HepG2 (cell line): ENCODE results near the gene CCDC148. TPM values are rescaled to one million over a fixed set of nuclear protein-coding genes. Genes with fewer than 3 reads are reported as not detected.

ENCODE experiments used
- ATAC-seq: fragments of 200-7000 bp; cut with Tn5 transposase; 3 replicates; pipeline ENCODE4 v1.9.1; 2020; ENCODE audit warnings: mild to moderate bottlenecking, moderate library complexity
- BruUV-seq: library from RNA; stranded (reverse); fragments of 400-500 nt; replicated peaks from 2 replicates; lab custom pipeline; 2021; lab: Mats Ljungman, UMichigan
- CTCF ChIA-PET: fragments of 300-600 bp; formaldehyde crosslinking; extraction: SDS; loops from one replicate; lab custom pipeline; 2021; ENCODE audit warnings: low total read pairs, inconsistent platforms, low intra/inter-chr PET ratio; lab: Yijun Ruan, JAX
- POLR2A ChIA-PET: fragments of 350-600 bp; sonication (Branson Sonifier 250); formaldehyde crosslinking; loops from one replicate; lab custom pipeline; 2020; ENCODE audit warnings: antibody characterized with exemption, inconsistent platforms; lab: Yijun Ruan, JAX
- DNase-seq: peaks from one replicate; pipeline ENCODE4 v3.0.0-alpha.2; 2015; ENCODE audit warnings: low spot score
- FAIRE-seq: peaks from 3 replicates; lab custom pipeline; 2011; peaks lifted over from hg19 to GRCh38; lab: Jason Lieb, UNC
- H2AFZ ChIP-seq: one replicate; pipeline ENCODE4 v1.6.1; 2011; ENCODE audit warnings: low read length, inconsistent platforms
- H3K27ac ChIP-seq: fragments of 300-600 bp; 3 replicates; pipeline ENCODE4 v1.8.0; 2011; ENCODE audit warnings: mixed run types, mild to moderate bottlenecking, mixed read lengths, low read length, inconsistent platforms; ENCODE audit not compliant: insufficient read depth; ENCODE audit errors: extremely low read length
- H3K27me3 ChIP-seq, 2 experiments: fragments of 200-600 bp in 1 of 2; 2 replicates in 1 of 2; 3 replicates in 1 of 2; pipeline versions ENCODE4 v1.6.0 to v1.8.0; 2011; ENCODE audit warnings: low read length in 2 of 2, mild to moderate bottlenecking in 2 of 2, moderate library complexity in 2 of 2, inconsistent platforms in 1 of 2; ENCODE audit not compliant: insufficient read depth in 2 of 2, control insufficient read depth in 1 of 2
- H3K36me3 ChIP-seq, 2 experiments: fragments of 200-600 bp in 1 of 2; replicated peaks in 1 of 2; 2 replicates in 1 of 2; 3 replicates in 1 of 2; pipeline versions ENCODE4 v1.5.1 to v1.8.0; 2011; ENCODE audit warnings: low read length in 2 of 2, inconsistent platforms in 1 of 2; ENCODE audit not compliant: insufficient read depth in 2 of 2, control insufficient read depth in 1 of 2
- H3K4me1 ChIP-seq: 2 replicates; pipeline ENCODE4 v1.5.1; 2012; ENCODE audit warnings: low read length, inconsistent platforms; ENCODE audit not compliant: insufficient read depth
- H3K4me2 ChIP-seq: 2 replicates; pipeline ENCODE4 v1.6.0; 2011; ENCODE audit warnings: low read depth, low read length, inconsistent platforms
- H3K4me3 ChIP-seq, 3 experiments: fragments of 200-600 bp in 1 of 3; sonication (generic), shearing (Covaris generic) in 1 of 3; replicated peaks in 1 of 3; 2 replicates each; pipeline ENCODE4 v1.5.1; 2011 to 2016; ENCODE audit warnings: low read length in 3 of 3, inconsistent platforms in 2 of 3, low read depth in 2 of 3, mild to moderate bottlenecking in 2 of 3, control low read depth in 1 of 3, mixed read lengths in 1 of 3; ENCODE audit not compliant: insufficient read depth in 1 of 3
- H3K79me2 ChIP-seq: one replicate; pipeline ENCODE4 v1.6.1; 2011; ENCODE audit warnings: low read length, inconsistent platforms; ENCODE audit not compliant: insufficient read depth
- H3K9ac ChIP-seq: 2 replicates; pipeline ENCODE4 v1.6.0; 2011; ENCODE audit warnings: mild to moderate bottlenecking, low read depth, low read length, inconsistent platforms; ENCODE audit not compliant: insufficient read depth
- H3K9me3 ChIP-seq: 2 replicates; pipeline ENCODE4 v1.5.1; 2012; ENCODE audit warnings: mild to moderate bottlenecking, low read length
- H4K20me1 ChIP-seq: 2 replicates; pipeline ENCODE4 v1.6.0; 2011; ENCODE audit warnings: inconsistent platforms, mild to moderate bottlenecking, low read length, moderate library complexity; ENCODE audit not compliant: insufficient read depth
- ELK4 ChIP-seq: sonication (generic); formaldehyde crosslinking; IDR thresholded peaks from 2 replicates; pipeline ENCODE4 v1.9.0; 2021; ENCODE audit warnings: missing genetic modification reagents, borderline replicate concordance
- GABPB1 ChIP-seq: IDR thresholded peaks from 2 replicates; pipeline ENCODE4 v1.6.1; 2016; ENCODE audit warnings: mild to moderate bottlenecking, missing genetic modification reagents, moderate library complexity, missing compliant biosample characterization
- JDP2 ChIP-seq: sonication (generic); formaldehyde crosslinking; IDR thresholded peaks from 2 replicates; pipeline ENCODE4 v1.8.1; 2022; ENCODE audit warnings: missing genetic modification reagents, borderline replicate concordance
- MIXL1 ChIP-seq: IDR thresholded peaks from 2 replicates; pipeline ENCODE4 v1.6.1; 2016
- SALL2 ChIP-seq: sonication (generic); formaldehyde crosslinking; IDR thresholded peaks from 2 replicates; pipeline ENCODE4 v1.8.1; 2023; ENCODE audit warnings: mild to moderate bottlenecking, missing genetic modification reagents, inconsistent platforms
- SPEN ChIP-seq: sonication (generic); formaldehyde crosslinking; IDR thresholded peaks from 2 replicates; pipeline ENCODE4 v1.5.1; 2020; ENCODE audit warnings: low read depth, mild to moderate bottlenecking, missing genetic modification reagents
- TBX2 ChIP-seq: sonication (generic); formaldehyde crosslinking; IDR thresholded peaks from 2 replicates; pipeline ENCODE4 v1.5.0; 2020; ENCODE audit warnings: missing genetic modification reagents, mild to moderate bottlenecking, borderline replicate concordance
- ZNF362 ChIP-seq: sonication (generic); formaldehyde crosslinking; IDR thresholded peaks from 2 replicates; pipeline ENCODE4 v1.4.0; 2020; ENCODE audit warnings: missing genetic modification reagents, mild to moderate bottlenecking, borderline replicate concordance
- ZNF569 ChIP-seq: sonication (generic); formaldehyde crosslinking; IDR thresholded peaks from 2 replicates; pipeline ENCODE4 v1.5.0; 2020; ENCODE audit warnings: mild to moderate bottlenecking, missing genetic modification reagents, moderate library complexity, borderline replicate concordance
- WGBS: methylation state at CpG from one replicate; pipeline ENCODE4 v1.1.6; 2017; ENCODE audit warnings: low lambda C conversion rate; 5-methylcytosine and 5-hydroxymethylcytosine counted together
- in situ Hi-C: cut with HindIII; loops from 2 replicates; pipeline ENCODE4 v1.10.0; 2017; ENCODE audit warnings: low pct_unique_long_range_greater_than_20kb; ENCODE audit not compliant: extremely low pct_ligation_motif_present
- intact Hi-C: fragments of 100-400 bp; cut with micrococcal nuclease; formaldehyde crosslinking; loops from one replicate; pipeline ENCODE4 v1.10.0; 2022; ENCODE audit not compliant: unreplicated experiment
- polyA plus RNA-seq, 8 experiments: library from polyadenylated mRNA; depleted of rRNA in 3 of 8; stranded (reverse) in 7 of 8; unstranded in 1 of 8; fragments of >200 nt; fragmentation: Illumina TruSeq in 4 of 8; extraction: Trizol in 4 of 8; gene quantifications; 2 replicates each; pipeline versions ENCODE4 v1.2.1 to v1.2.3, GENCODE V29; 2011 to 2016; ENCODE audit warnings: low read depth in 4 of 8, missing spikeins in 1 of 8, mixed read lengths in 1 of 8; ENCODE audit not compliant: insufficient read depth in 1 of 8
- total RNA-seq, 5 experiments: library from RNA; depleted of rRNA; stranded (reverse); fragments of >200 nt; fragmentation: Illumina TruSeq; extraction: Trizol; gene quantifications; 2 replicates each; pipeline ENCODE4 v1.2.3, GENCODE V29; 2016; ENCODE audit warnings: low read depth in 1 of 5
- TF ChIP-seq, protein P1 (sequence below): sonication (generic); formaldehyde crosslinking; IDR thresholded peaks from 2 replicates; pipeline ENCODE4 v1.4.0; 2020; ENCODE audit warnings: missing genetic modification reagents, borderline replicate concordance
- TF ChIP-seq, protein P2 (sequence below): sonication (generic); formaldehyde crosslinking; conservative IDR thresholded peaks from 2 replicates; pipeline ENCODE4 v1.5.0; 2020; ENCODE audit warnings: missing genetic modification reagents

CCDC148 gene
- total and polyA plus RNA-seq, 2 of the 13 experiments (the other 11 are each of a cell fraction or from before 2014, with no cell fraction given), result 0.30 to 0.49 TPM

DNA sequence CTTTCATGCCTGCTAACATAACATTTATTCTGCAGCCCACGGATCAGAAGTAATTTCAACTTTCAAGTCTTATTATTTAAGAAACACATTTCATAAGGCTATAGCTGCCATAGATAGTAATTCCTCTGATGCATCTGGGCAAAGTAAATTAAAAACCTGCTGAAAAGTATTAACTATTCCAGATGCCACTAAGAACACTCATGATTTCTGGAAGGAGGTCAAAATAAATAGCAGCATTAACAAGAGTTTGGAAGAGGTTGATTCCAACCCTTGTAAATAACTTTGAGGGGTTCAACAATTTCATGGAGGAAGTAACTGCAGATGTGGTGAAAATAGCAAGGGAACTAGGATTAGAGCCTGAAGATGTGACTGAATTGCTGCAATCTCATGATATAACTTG, 77.6 kb downstream of the CCDC148 start:
- WGBS, result 0% methylated on average over 1 of the region's 1 CpG
- ChIA-PET CTCF (no interaction called here), POLR2A (no interaction called here)

More for the DNA sequence above, 77.6 kb downstream of the CCDC148 start:
- no peaks in the 10 kb centered on the region for H3K79me2 ChIP-seq
- H4K20me1 ChIP-seq, result no peaks in the 10 kb centered on the region
- H3K4me1 ChIP-seq, result no peaks in the 10 kb centered on the region
- H3K9ac ChIP-seq, result no peak overlapping the region
- H3K27me3 ChIP-seq, result no peaks in the 10 kb centered on the region; a peak in 1 of 5 replicates
- H3K4me3 ChIP-seq, result no peak overlapping the region
- no peak overlapping the region for H3K27ac ChIP-seq
- TF ChIP-seq GABPB1 (CRISPR knock-in tag) (no peak), ZNF362 (CRISPR knock-in tag) (no peak), TBX2 (CRISPR knock-in tag) (no peak), SALL2 (CRISPR knock-in tag) (no peak), ZNF569 (no peak), JDP2 (CRISPR knock-in tag) (no peak), SPEN (CRISPR knock-in tag) (no peak), ELK4 (CRISPR knock-in tag) (no peak), MIXL1 (CRISPR knock-in tag) (no peak)
- TF ChIP-seq, protein P1, sequence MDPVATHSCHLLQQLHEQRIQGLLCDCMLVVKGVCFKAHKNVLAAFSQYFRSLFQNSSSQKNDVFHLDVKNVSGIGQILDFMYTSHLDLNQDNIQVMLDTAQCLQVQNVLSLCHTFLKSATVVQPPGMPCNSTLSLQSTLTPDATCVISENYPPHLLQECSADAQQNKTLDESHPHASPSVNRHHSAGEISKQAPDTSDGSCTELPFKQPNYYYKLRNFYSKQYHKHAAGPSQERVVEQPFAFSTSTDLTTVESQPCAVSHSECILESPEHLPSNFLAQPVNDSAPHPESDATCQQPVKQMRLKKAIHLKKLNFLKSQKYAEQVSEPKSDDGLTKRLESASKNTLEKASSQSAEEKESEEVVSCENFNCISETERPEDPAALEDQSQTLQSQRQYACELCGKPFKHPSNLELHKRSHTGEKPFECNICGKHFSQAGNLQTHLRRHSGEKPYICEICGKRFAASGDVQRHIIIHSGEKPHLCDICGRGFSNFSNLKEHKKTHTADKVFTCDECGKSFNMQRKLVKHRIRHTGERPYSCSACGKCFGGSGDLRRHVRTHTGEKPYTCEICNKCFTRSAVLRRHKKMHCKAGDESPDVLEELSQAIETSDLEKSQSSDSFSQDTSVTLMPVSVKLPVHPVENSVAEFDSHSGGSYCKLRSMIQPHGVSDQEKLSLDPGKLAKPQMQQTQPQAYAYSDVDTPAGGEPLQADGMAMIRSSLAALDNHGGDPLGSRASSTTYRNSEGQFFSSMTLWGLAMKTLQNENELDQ (CRISPR knock-in tag), result no peak
- TF ChIP-seq, protein P2, sequence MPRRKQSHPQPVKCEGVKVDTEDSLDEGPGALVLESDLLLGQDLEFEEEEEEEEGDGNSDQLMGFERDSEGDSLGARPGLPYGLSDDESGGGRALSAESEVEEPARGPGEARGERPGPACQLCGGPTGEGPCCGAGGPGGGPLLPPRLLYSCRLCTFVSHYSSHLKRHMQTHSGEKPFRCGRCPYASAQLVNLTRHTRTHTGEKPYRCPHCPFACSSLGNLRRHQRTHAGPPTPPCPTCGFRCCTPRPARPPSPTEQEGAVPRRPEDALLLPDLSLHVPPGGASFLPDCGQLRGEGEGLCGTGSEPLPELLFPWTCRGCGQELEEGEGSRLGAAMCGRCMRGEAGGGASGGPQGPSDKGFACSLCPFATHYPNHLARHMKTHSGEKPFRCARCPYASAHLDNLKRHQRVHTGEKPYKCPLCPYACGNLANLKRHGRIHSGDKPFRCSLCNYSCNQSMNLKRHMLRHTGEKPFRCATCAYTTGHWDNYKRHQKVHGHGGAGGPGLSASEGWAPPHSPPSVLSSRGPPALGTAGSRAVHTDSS, result no peak
- DNase-seq (no peak), ATAC-seq (no peak), FAIRE-seq (no peak)
- no peak overlapping the region for H2AFZ ChIP-seq
- intact Hi-C loops (no loop called here), in situ Hi-C loops (no loop called here)
- H3K9me3 ChIP-seq, result no peaks in the 10 kb centered on the region
- H3K4me2 ChIP-seq, result no peak overlapping the region
- no TSS peak for BruUV-seq
- no peaks in the 10 kb centered on the region for H3K36me3 ChIP-seq
